ENCODE measurements around the gene CAMKMT.

The CAMKMT gene

GRCh38 chr2:44807201-44808025 is 445.7 kb downstream of the CAMKMT start:
- no peak for DNase-seq

- no peak for DNase-seq
These were observed 449.3 kb downstream of the CAMKMT start for GRCh38 chr2:44810892-44811530.

- DNase-seq, result no peak
These were observed 451.4 kb downstream of the CAMKMT start for GRCh38 chr2:44813165-44813564.

GRCh38 chr2:44813658-44814057 is 451.9 kb downstream of the CAMKMT start:
- DNase-seq, result no peak

GRCh38 chr2:44817256-44817655 is 455.5 kb downstream of the CAMKMT start:
- DNase-seq, result no peak

GRCh38 chr2:44817673-44818335 is 456.1 kb downstream of the CAMKMT start:
- no peak for DNase-seq

- DNase-seq, result no peak
These were observed 457.3 kb downstream of the CAMKMT start for GRCh38 chr2:44819061-44819460.

GRCh38 chr2:44821500-44821899 is 459.8 kb downstream of the CAMKMT start:
- DNase-seq, result no peak

GRCh38 chr2:44822174-44822573 is 460.4 kb downstream of the CAMKMT start:
- DNase-seq, result no peak
